Osteocyte (in vitro differentiated cells): ENCODE results near the gene GNPTAB. TPM values are rescaled to one million over a fixed set of nuclear protein-coding genes. Genes with fewer than 3 reads are reported as not detected.
A peak's percentile ranks its signal among the peaks of the same experiment; 100 is the strongest.

ENCODE experiments used
- DNase-seq: peaks from one replicate; pipeline ENCODE4 v3.0.0; 2021; ENCODE audit warnings: mixed read lengths; ENCODE audit not compliant: unreplicated experiment; ENCODE audit errors: extremely low spot score
- H3K27ac Mint-ChIP-seq: one replicate; pipeline ENCODE4 v1.8.0; 2021; ENCODE audit warnings: mild to moderate bottlenecking, mixed read lengths; ENCODE audit not compliant: unreplicated experiment
- H3K27me3 Mint-ChIP-seq: one replicate; pipeline ENCODE4 v1.8.0; 2021; ENCODE audit warnings: mixed read lengths; ENCODE audit not compliant: unreplicated experiment
- H3K36me3 Mint-ChIP-seq: one replicate; pipeline ENCODE4 v1.8.0; 2021; ENCODE audit warnings: mixed read lengths; ENCODE audit not compliant: unreplicated experiment
- H3K4me1 Mint-ChIP-seq: one replicate; pipeline ENCODE4 v1.8.0; 2021; ENCODE audit warnings: mixed read lengths; ENCODE audit not compliant: unreplicated experiment
- H3K4me3 Mint-ChIP-seq: one replicate; pipeline ENCODE4 v1.8.0; 2021; ENCODE audit warnings: mild to moderate bottlenecking, moderate library complexity, mixed read lengths; ENCODE audit not compliant: unreplicated experiment
- H3K9me3 Mint-ChIP-seq: one replicate; pipeline ENCODE4 v1.8.0; 2021; ENCODE audit warnings: mixed read lengths; ENCODE audit not compliant: unreplicated experiment
- CTCF ChIP-seq: fragments of 200-600 bp; sonication (generic); IDR thresholded peaks from 2 replicates; pipeline ENCODE4 v1.5.0; 2021; ENCODE audit warnings: antibody characterized with exemption, mild to moderate bottlenecking, moderate library complexity
- total RNA-seq: library from RNA; stranded (reverse); gene quantifications from 2 replicates; pipeline ENCODE4 v1.2.1, GENCODE V29; 2021

GNPTAB gene
- total RNA-seq, 1 donor from 2014 or later = 25.8 TPM

- Mint-ChIP-seq H3K4me3 (peak overlapping the region; percentile 87), H3K4me1 (peaks cover 35% of the 10 kb centered on the region), H3K27me3 (no peaks in the 10 kb centered on the region), H3K36me3 (no peaks in the 10 kb centered on the region), H3K27ac (peak overlapping the region; percentile 81), H3K9me3 (no peaks in the 10 kb centered on the region)
- peak; percentile 37 for TF ChIP-seq CTCF
- DNase-seq = no peak
These were observed 131.9 kb downstream of the GNPTAB start for GRCh38 chr12:101698800-101699347.

- Mint-ChIP-seq H3K36me3 (no peaks in the 10 kb centered on the region), H3K27me3 (no peaks in the 10 kb centered on the region), H3K9me3 (no peaks in the 10 kb centered on the region), H3K4me1 (peaks cover 35% of the 10 kb centered on the region), H3K4me3 (peak overlapping the region; percentile 87), H3K27ac (peak overlapping the region; percentile 81)
- peak; percentile 86 for DNase-seq
- TF ChIP-seq CTCF = no peak
These were observed 132.6 kb downstream of the GNPTAB start for GRCh38 chr12:101697930-101698799.

- Mint-ChIP-seq H3K4me1 (peaks cover 35% of the 10 kb centered on the region), H3K27me3 (no peaks in the 10 kb centered on the region), H3K36me3 (no peaks in the 10 kb centered on the region), H3K9me3 (no peaks in the 10 kb centered on the region), H3K4me3 (peak within 1 kb of the TSS; percentile 87), H3K27ac (peak within 1 kb of the TSS; percentile 81)
- DNase-seq = peak; percentile 86
- TF ChIP-seq CTCF = no peak
These were observed 133.4 kb downstream of the GNPTAB start, which contains the start of gene CHPT1 for GRCh38 chr12:101697197-101697929. TSS of gene CHPT1 (plus strand) at chr12:101697640. CDS start at chr12:101697862, 222 bp downstream.

- no peak for TF ChIP-seq CTCF
- no peak for DNase-seq
- no peaks in the 10 kb centered on the region for H3K9me3 Mint-ChIP-seq
- peak overlapping the region; percentile 59 for H3K27ac Mint-ChIP-seq
- no peaks in the 10 kb centered on the region for H3K27me3 Mint-ChIP-seq
- no peaks in the 10 kb centered on the region for H3K36me3 Mint-ChIP-seq
- H3K4me3 Mint-ChIP-seq = peak overlapping the region; percentile 80
- peaks cover 35% of the 10 kb centered on the region for H3K4me1 Mint-ChIP-seq
These were observed 134.2 kb downstream of the GNPTAB start for GRCh38 chr12:101696251-101697196.
